GM10266 (cell line): ENCODE results near the gene INAFM1.
A peak's percentile ranks its signal among the peaks of the same experiment; 100 is the strongest.

Source experiments
- DNase-seq: peaks from one replicate; pipeline ENCODE4 v3.0.0; 2012; ENCODE audit errors: extremely low spot score
- CTCF ChIP-seq: IDR thresholded peaks from 2 replicates; pipeline ENCODE4 v1.5.1; 2012; ENCODE audit warnings: mild to moderate bottlenecking, low read depth; ENCODE audit not compliant: control insufficient read depth, insufficient read depth; ENCODE audit errors: missing control alignments

Gene INAFM1

GRCh38 chr19:47267350-47267759, 7.3 kb upstream of the INAFM1 start:
- TF ChIP-seq CTCF = no peak
- no peak for DNase-seq

- no peak for DNase-seq
- TF ChIP-seq CTCF = no peak
These were observed 6.7 kb upstream of the INAFM1 start for GRCh38 chr19:47268028-47268427.

- DNase-seq = no peak
These were observed 5.1 kb upstream of the INAFM1 start for GRCh38 chr19:47269596-47269995.

GRCh38 chr19:47270408-47270807, 4.3 kb upstream of the INAFM1 start:
- TF ChIP-seq CTCF = no peak
- DNase-seq = no peak

More at GRCh38 chr19:47269596-47269995, 5.1 kb upstream of the INAFM1 start:
- TF ChIP-seq CTCF = no peak

GRCh38 chr19:47271949-47272348, 2.7 kb upstream of the INAFM1 start:
- TF ChIP-seq CTCF = no peak
- no peak for DNase-seq

- no peak for TF ChIP-seq CTCF
- peak; percentile 66 for DNase-seq
These were observed 2.0 kb upstream of the INAFM1 start for GRCh38 chr19:47272448-47273312.
